ENCODE results near the gene FGF18. TPM values are rescaled to one million over a fixed set of nuclear protein-coding genes. Genes with fewer than 3 reads are reported as not detected.

Gene FGF18
- total RNA-seq, 1 donor from 2014 or later: 1.2 TPM

DNA sequence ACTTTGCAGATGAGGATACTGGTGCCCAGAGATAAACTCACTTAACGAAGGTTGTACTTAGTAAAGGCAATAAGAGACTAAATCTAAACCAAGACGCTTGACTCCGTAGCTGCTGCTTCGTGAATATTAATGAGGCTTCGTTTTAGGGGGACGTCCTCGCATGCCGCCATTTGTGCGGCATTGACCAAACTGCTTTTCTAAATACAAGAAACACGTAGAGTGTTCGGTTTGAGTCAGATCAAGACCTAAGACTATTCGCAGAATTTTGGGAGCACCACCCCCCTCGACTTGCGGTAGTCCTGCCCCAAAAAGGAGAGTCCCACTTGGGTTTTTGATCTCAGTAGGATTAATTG lies 30.7 kb upstream of the FGF18 start:
- H3K4me3 Mint-ChIP-seq (ENCODE audit: unreplicated experiment): peak overlapping the region; percentile 96
- Histone ChIP-seq H3K27ac (ENCODE audit: low read depth, low read length) (peak overlapping the region; percentile 87), H3K27me3 (ENCODE audit: insufficient read depth, low read length) (no peaks in the 10 kb centered on the region), H3K9ac (ENCODE audit: low read length) (peak overlapping the region; percentile 99), H3K79me2 (ENCODE audit: insufficient read depth, low read length) (peaks cover 61% of the 10 kb centered on the region), H3K9me3 (ENCODE audit: insufficient read depth, low read depth, low read length) (no peaks in the 10 kb centered on the region), H2AFZ (ENCODE audit: low read depth, low read length) (no peak overlapping the region), H3K36me3 (ENCODE audit: insufficient read depth, low read length) (peaks cover 35% of the 10 kb centered on the region), H3K4me2 (ENCODE audit: low read length) (peak overlapping the region; percentile 93), H3K4me3 (ENCODE audit: insufficient read depth, low read depth, low read length) (peak overlapping the region; percentile 91), H4K20me1 (ENCODE audit: insufficient read depth, low read length) (peaks cover 60% of the 10 kb centered on the region), H3K4me1 (ENCODE audit: insufficient read depth, low read length) (peaks cover 23% of the 10 kb centered on the region)
- FAIRE-seq: no peak
- peak overlapping the region; percentile 97 for H3K27ac Mint-ChIP-seq (ENCODE audit: unreplicated experiment)
- peaks cover 8% of the 10 kb centered on the region for H3K4me1 Mint-ChIP-seq (ENCODE audit: low read depth, unreplicated experiment)
- peaks cover 11% of the 10 kb centered on the region for H3K36me3 Mint-ChIP-seq (ENCODE audit: low read depth, unreplicated experiment)
- no peaks in the 10 kb centered on the region for H3K27me3 Mint-ChIP-seq (ENCODE audit: low read depth, unreplicated experiment)
- TF ChIP-seq CTCF (IDR thresholded peaks at IDR 0.05; ENCODE audit: insufficient read depth, low read depth, low read length): no peak
- no peak for DNase-seq (ENCODE audit: low read depth)
- H3K9me3 Mint-ChIP-seq (ENCODE audit: unreplicated experiment): no peaks in the 10 kb centered on the region

DNA sequence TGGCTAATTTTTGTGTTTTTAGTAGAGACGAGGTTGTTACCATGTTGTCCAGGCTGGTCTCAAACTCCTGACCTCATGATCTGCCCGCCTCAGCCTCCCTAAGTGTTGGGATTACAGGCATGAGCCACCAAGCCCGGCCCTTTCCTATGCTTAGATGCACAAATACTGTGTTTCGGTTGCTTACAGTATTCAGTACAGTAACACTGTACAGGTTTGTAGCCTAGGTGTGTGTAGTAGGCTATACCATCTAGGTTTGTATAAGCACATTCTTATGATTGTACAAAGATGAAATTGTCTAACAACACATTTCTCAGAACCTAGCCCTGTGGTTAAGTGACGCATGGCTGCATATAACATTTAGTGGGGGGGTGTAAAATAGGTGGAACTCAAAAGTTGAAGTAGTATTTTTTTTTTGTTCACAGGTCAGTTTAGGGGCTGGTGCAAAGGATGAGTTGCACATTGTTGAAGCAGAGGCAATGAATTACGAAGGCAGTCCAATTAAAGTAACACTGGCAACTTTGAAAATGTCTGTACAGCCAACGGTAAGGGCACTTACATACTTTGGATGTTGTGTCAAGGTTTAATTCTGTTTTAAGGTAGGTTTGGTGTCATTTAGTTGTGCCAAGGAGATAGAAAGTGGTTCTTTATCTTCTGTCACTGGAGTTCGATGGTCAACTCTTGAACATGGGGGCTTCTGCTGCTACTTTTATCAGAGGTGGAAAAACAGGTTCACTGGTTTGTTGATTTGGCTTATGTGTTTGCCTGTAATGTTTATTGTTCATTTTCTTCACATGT lies 28.4 kb upstream of the FGF18 start:
- H3K36me3 Mint-ChIP-seq (ENCODE audit: low read depth, unreplicated experiment): peaks cover 11% of the 10 kb centered on the region

More for the DNA sequence above, 28.4 kb upstream of the FGF18 start:
- Mint-ChIP-seq H3K4me3 (ENCODE audit: unreplicated experiment) (peak overlapping the region; percentile 96), H3K27ac (ENCODE audit: unreplicated experiment) (peak overlapping the region; percentile 34), H3K9me3 (ENCODE audit: unreplicated experiment) (no peaks in the 10 kb centered on the region), H3K4me1 (ENCODE audit: low read depth, unreplicated experiment) (peaks cover 8% of the 10 kb centered on the region), H3K27me3 (ENCODE audit: low read depth, unreplicated experiment) (no peaks in the 10 kb centered on the region)
- Histone ChIP-seq H3K27ac (ENCODE audit: low read depth, low read length) (no peak overlapping the region), H3K4me3 (ENCODE audit: insufficient read depth, low read depth, low read length) (peak overlapping the region; percentile 91), H3K9ac (ENCODE audit: low read length) (peak overlapping the region; percentile 99), H3K4me2 (ENCODE audit: low read length) (peak overlapping the region; percentile 93), H3K9me3 (ENCODE audit: insufficient read depth, low read depth, low read length) (no peaks in the 10 kb centered on the region), H3K27me3 (ENCODE audit: insufficient read depth, low read length) (no peaks in the 10 kb centered on the region), H4K20me1 (ENCODE audit: insufficient read depth, low read length) (peaks cover 83% of the 10 kb centered on the region), H3K79me2 (ENCODE audit: insufficient read depth, low read length) (peaks cover 84% of the 10 kb centered on the region), H3K36me3 (ENCODE audit: insufficient read depth, low read length) (peaks cover 53% of the 10 kb centered on the region), H2AFZ (ENCODE audit: low read depth, low read length) (no peak overlapping the region), H3K4me1 (ENCODE audit: insufficient read depth, low read length) (peaks cover 23% of the 10 kb centered on the region)
- DNase-seq (ENCODE audit: low read depth) (no peak), FAIRE-seq (no peak)
- TF ChIP-seq EZH2 (IDR thresholded peaks at IDR 0.05; ENCODE audit: insufficient read depth, low read length) (no peak), CTCF (IDR thresholded peaks at IDR 0.05; ENCODE audit: insufficient read depth, low read depth, low read length) (no peak)
